GM23338 (cell line): Measurements from ENCODE around the gene IGFL4.

Experiments used
- EZH2 ChIP-seq: fragments of 200-600 bp; sonication (generic); IDR thresholded peaks from one replicate; pipeline ENCODE4 v1.8.0; 2017; ENCODE audit warnings: antibody characterized with exemption, mild to moderate bottlenecking, low read depth; ENCODE audit not compliant: unreplicated experiment
- EZH2phosphoT487 ChIP-seq: fragments of 200-600 bp; sonication (generic); IDR thresholded peaks from one replicate; pipeline ENCODE4 v1.8.1; 2018; ENCODE audit warnings: antibody characterized with exemption; ENCODE audit not compliant: unreplicated experiment

- TF ChIP-seq EZH2 (no peak), EZH2phosphoT487 (no peak)
Observed at GRCh38 chr19:46063201-46063600, 22.4 kb upstream of the IGFL4 start.
